ELF-1 (cell line): ENCODE data around the gene AMOTL1.

Experiments
- DNase-seq: peaks from one replicate; pipeline ENCODE4 v3.0.0-alpha.2; 2016; ENCODE audit warnings: low read depth, low spot score

The AMOTL1 gene

GRCh38 chr11:94853836-94854235 lies 85.7 kb downstream of the AMOTL1 start:
- no peak for DNase-seq

GRCh38 chr11:94854770-94855633 lies 86.8 kb downstream of the AMOTL1 start:
- DNase-seq = no peak

- no peak for DNase-seq
Observed at GRCh38 chr11:94855666-94856065, 87.5 kb downstream of the AMOTL1 start.

DNA sequence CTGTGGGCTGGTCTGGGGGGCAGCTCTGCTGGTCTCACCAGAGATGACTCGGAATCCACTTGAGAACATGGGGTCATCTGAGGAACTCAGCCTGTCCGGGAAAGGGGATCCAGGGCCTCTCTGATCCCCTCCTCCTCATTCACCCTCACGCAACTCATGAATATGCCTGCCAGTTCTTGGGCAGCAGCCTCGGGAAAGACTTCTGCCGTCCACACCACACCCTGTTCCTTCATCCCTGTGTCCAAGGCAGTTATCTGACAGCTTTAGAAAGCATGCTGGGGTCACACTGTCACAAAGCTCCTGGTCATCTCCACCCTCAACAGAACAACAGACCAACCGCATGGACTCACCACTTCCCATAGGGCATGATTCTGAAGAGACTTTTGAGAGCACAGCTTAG lies 88.3 kb downstream of the AMOTL1 start:
- DNase-seq = no peak

DNA sequence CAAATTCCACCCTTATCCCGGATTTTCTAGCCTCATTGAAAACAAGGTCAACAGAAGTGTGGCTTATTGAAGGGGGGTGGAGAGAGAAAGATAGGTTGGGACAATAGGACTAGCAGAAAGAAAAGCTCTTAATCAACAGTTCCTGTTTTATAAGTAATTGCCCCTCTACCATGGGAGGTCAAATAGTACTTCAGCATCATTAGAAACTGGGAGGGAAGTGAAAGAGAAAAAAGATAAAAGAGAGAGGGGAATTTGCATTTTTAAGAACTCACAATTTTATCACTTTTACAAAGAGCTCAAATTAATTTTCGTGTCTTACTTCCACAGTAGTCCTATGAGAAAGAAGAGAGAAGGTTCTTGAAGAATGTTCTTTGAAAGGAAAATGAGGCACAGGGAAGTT lies 89.2 kb downstream of the AMOTL1 start:
- no peak for DNase-seq

GRCh38 chr11:94858012-94858705 lies 90.0 kb downstream of the AMOTL1 start:
- DNase-seq = no peak

GRCh38 chr11:94860333-94860732 lies 92.2 kb downstream of the AMOTL1 start:
- no peak for DNase-seq

- DNase-seq = no peak
Observed at GRCh38 chr11:94861306-94861845, 93.2 kb downstream of the AMOTL1 start.

- no peak for DNase-seq
Observed at GRCh38 chr11:94862926-94863880, 95.0 kb downstream of the AMOTL1 start.

DNA sequence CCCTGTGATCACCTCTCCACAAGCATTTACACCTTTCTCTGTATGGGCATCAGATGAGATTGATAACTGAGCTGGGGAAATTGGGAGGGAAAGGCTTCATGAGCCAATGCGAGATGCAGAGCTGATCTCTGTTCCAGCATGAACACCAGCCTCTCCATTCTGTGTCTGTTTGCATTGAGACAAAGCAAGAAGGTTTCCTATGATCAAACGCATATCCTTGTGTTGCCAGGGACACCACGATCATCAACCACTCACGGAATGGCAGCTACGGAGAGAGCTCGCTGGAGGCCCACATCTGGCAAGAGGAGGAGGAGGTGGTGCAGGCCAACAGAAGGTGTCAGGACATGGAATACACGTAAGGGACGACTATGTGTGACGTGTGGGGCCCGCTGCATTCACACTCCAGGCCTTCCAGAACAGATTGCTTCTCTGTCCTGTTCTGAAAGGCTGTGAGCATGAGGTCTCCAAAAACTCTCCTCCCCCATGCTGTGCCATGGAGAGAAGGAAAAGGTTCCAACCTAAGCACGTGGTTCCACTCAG lies 96.4 kb downstream of the AMOTL1 start:
- DNase-seq = no peak

- peak; percentile 15 for DNase-seq
Observed at GRCh38 chr11:94866231-94866822, 98.2 kb downstream of the AMOTL1 start.

GRCh38 chr11:94866936-94867795 lies 99.0 kb downstream of the AMOTL1 start:
- peak; percentile 46 for DNase-seq

GRCh38 chr11:94868468-94868867 lies 100.3 kb downstream of the AMOTL1 start:
- DNase-seq = no peak

DNA sequence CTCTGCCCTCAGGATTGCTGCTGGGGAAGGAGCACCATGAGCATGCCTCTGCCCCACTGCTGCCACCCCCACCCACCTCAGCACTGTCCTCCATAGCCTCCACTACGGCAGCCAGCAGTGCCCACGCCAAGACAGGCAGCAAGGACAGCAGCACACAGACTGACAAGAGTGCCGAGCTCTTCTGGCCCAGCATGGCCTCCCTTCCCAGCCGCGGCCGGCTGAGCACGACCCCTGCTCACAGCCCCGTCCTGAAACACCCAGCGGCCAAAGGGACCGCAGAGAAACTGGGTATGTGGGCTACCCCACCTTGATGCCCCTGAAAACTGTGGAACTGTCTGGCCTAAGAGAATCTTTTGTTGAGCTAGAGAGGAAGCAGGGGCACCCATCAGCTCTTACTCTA lies 101.0 kb downstream of the AMOTL1 start:
- no peak for DNase-seq

DNA sequence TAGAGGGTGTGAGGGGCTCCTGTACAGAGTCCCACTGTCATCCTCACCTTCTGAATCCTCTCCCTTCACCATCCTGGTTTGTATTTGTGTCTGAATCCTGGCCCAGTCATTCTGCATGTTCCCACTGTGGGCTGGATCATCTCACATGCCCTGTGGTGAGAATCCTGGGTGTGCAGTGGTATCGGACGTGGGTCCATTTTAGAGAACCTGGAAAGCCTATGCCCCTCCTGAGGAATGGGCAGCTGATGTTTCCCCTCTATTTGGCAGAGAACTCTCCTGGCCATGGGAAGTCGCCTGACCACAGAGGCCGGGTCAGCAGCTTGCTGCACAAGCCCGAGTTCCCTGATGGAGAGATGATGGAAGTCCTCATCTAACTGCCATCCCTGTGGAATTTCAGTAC lies 102.3 kb downstream of the AMOTL1 start:
- DNase-seq = no peak

DNA sequence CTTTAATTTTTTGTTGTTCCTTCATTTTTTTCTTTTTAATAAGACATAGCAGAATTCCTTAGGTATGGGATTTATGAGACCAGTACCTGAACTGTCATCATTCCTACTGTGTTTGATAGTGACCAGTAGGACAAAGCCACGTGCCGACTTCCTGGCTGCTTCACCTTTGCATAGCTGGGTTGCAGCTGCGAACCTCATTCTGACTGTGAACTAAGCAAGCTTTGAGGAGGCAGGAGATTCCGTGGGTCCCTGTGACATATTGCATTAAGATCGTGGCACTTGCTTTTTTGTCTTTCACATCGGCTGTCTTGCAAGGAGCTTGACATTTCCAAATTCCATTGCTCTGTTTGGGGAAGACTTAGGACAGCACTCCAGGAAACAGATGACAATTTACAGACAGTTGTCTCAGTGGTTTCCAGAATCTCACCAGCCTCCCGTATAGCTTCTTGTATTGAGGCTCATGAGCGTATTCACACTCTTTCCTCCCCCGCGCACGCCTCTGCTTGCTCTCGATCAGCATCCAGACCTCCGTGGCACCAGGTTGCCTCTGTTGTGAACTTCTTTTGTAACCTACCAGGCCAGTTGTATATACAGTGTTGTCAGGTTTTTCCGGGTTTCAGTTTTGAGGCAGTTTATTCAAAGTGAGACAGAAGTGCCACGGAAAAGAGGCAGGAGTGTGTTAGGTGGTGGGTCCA lies 103.5 kb downstream of the AMOTL1 start:
- no peak for DNase-seq

DNA sequence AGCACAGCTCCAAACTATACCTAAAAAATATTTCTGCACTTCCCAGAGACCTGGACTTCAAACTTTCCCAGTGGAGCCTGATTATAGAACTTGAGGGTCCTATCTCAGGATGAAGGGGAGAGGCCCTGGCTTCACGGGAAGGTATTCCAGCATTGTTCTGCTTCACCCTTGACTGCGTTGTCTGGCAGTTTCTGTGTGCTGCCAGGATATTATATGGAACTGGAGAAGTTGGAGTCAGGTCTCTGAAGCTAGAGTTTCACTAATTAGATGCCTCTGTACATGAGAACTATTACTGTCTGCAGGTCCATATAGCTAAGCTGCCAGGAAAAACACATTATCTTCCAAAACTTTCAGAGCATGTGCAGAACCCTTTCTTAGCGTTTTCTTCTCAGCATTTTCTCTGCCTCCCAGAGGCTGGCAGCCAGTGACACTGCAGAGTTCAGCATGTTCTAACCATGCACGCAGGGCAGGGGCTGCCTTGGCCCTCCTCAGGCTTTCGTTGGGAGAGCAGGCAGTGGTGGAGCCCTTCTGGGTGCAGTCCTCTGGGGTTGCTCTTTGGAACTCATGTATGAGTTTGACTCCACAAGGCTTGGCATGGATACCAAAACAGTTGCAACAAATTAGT lies 105.9 kb downstream of the AMOTL1 start:
- DNase-seq = no peak

DNA sequence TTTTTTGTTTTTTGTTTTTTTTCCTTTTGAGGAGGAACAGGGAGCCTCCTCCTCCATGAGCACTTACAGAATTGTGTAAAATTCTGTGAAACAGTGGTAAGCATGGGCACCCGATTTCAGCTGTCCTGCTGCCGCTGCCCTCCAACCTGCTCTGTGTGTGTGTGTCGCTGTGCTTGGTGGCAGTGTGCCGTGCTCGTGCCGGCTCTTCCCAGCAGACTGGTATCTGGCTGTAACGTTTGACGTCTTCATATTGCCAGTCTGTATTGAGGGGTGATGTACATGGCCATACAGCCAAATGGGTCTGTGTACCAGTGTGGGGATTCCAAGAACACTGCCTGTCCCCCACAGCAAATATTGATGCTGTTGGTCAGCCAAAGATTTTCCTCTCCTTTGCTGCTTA lies 108.1 kb downstream of the AMOTL1 start:
- DNase-seq = no peak
